HG03280 (cell line): Measurements from ENCODE around the gene PEAK3.

Experiments used
- ATAC-seq: cut with Tn5 transposase; IDR thresholded peaks from one replicate; pipeline ENCODE4 v1.9.1; 2021; ENCODE audit warnings: mild to moderate bottlenecking, moderate library complexity; ENCODE audit not compliant: unreplicated experiment

Gene PEAK3

DNA sequence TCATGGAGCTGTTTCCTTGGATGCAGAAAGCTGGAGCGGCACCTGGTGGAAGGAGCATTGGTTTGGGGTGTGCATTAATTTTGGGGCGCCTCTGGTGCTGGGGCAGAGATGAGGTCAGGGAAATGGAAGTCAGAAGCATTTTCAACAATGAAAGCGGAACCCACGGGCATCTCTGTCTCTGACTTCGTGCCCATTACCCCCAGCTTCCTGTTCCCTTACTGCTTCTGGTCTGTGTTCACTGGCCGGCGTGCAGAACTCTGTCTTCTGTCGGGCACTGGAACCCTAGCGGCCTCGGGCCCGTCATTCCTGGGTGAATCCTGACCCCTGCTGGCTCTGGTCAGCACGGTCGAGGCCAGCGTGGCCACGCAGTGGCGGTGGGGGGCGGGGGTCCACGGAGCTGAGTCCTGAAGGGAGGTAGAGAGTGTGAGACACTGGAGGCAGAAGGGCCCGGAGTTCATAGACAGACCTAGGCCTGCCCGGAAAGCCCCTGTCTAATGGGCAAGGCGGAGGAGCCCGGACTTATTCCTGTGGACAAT is 33.9 kb upstream of the PEAK3 start:
- ATAC-seq: no peak

DNA sequence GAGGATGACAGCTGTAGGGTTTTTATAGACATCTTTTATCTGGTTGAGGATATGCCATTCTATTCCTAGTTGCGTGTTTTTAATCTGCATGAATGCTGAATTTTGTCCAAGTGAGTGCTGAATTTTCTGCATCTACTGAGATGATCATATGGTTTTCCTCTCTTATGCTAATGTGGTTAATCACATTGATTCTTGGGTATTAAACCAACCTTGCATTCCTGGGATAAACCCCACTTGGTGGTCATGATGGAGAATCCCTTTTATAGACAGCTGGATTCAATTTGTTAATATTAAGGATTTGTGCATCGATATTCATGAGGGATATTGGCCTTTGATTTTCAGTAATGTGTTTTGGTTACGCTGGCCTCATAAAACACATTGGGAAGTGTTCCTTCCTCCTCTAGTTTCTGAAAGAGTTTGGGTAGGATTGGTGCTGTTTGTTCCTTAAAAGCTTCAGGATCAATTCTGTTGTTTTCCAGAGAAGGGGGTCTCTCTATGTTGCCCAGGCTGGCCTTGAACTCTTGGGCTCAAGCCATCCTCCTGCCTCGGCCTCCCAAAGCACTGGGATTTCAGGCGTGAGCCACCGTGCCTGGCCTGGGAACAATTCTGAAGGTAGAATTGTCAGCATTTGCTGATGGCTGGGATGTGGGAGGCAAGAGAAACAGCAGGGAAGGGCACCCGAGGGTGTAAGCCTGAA is 33.3 kb upstream of the PEAK3 start:
- no peak for ATAC-seq

DNA sequence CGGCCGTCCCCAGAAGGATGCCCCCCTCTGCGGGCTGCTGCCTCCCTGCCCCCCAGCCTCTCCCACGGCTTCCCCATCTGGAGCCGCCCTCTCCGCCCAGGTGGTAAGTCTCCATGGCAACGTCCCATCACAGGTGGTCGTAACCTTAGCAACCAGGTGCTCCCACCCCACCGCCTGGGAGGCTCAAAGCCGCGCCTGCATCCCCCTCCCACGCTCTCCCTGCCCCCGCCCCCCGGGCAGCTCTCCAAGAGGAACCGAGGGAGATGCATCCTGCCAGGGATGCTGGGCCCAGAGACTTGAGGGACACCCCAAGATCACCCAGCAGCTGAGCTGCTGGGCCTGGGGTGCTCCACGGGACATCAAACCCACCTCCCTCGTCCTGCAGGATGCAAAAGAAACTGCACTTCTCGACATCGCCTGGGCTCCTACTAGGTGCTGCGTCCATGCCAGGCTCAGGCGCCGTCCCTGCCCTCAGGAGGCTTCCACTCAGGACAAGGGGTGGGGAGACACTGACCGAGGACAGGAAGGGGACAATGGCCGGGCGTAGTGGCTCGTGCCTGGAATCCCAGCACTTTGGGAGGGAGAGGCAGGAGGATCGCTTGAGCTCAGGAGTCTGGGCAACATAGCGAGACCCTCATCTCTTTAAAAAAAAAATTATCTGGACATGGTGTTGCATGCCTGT is 31.0 kb upstream of the PEAK3 start:
- no peak for ATAC-seq

DNA sequence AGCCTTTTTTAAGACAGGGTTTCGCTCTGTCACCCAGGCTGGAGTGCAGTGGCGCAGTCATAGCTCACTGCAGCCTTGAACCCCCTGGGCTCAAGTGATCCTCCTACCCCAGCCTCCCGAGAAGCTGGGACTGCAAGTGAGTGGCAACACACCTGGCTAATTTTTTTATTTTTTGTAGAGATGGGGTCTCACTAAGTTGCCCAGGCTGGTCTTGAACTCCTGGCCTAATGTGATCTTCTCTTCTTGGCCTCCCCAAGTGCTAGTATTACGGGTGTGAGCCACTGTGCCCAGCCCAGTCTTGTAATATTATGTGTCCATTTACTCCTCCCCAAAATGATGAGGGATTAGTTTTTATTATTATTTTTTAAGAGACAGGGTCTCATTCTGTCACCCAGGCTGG is 29.1 kb upstream of the PEAK3 start:
- no peak for ATAC-seq

DNA sequence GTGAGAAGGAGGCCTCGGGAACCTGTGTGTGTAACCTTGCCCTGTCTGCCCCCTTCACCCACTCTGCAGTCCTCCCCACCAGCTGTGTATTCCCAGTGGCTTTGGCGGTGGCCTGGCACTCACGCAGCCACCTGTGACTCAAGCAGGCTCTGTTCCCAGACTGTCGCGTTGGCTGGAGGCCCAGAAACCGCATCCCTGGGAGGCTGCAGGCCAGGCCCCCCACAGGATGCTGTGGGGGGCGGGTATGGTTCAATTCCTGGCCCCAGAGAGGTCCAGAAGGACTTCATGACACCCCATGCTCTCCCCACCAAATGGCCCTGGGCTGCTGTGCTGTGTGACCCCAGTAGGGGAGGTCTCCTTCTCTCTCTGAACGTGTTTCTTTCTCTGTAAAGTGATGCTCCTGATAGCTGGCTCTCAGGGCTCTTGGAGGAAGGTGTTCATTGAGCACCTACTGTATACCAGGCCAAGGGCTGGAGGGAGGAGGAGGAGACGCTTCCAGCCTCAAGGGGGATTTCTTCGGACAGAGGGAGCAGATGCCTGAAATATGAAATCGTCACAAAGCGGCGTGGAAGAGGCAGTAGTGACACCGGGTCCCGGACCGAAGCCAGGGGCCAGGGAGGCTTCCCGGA is 27.9 kb upstream of the PEAK3 start:
- no peak for ATAC-seq

DNA sequence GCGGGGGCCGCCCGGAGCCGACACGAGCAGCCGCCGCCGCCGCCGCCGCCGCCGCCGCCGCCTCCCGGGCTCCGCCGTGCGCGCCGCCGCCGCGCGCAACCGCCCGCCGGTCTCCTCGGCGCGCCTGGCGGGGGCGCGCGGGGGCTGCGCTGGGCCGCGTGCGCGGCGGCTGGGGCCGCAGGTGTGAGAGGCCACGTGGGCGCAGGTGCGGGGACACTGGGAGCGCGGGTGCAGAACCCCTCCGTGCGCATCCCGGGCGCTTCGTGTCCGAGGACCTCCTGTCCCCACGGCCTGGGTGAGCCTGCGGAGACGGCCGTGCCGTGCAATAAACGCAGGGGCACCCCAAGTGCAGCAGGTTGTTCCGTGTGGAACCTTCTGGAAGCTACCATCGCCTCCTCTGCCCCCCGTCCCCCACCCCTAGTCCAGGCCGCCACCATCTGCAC is 26.2 kb upstream of the PEAK3 start, which contains the start of gene LINGO3:
Gene LINGO3, minus strand, starts transcription at position 41 of the 443 bp plus-strand sequence. CDS start 16,378 bp downstream, outside the sequence.
- ATAC-seq: no peak

DNA sequence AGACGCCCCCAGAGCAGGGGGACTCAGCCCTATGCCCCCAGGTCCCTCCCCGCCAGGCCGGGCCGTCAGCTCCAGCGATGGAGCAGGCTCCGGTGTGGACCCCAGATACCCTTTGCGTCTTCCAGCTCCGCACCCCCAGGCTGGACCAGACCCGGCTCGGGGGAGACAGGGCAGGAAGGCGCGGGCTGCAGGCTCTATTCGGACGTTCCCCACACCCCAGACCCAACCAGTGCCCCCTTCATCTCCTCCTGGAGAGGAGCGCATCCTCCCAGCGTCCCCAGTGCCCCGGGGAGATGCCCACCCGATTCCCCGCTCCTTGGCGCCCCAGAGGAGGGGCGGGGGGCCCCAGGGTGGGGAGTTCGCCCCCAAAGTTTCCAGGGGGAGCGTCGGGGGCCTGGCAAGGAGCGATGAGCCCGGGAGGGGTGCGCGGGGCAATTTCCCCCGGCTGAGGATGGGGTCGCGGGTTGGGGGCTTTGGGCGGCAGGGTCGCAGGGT is 25.6 kb upstream of the PEAK3 start:
- ATAC-seq: no peak

DNA sequence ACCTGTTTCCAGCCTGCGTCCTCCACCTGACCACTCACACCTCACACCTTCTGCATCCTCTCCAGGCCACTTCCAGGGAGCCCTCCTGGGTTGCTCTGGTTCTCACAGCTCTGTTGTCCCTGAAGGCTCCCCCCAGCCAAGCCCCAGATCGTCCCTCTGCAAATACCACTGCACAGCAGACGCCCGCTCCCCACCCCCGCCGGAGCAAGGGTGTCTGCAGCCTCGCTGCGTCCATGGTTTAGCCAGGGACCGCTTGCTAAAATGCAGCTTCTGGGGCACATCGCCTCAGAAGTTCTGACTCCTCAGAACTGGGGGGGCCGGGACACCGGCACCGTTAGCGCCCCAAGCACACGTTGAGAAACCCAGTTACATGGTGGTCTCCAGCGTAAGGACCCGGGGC is 25.0 kb upstream of the PEAK3 start:
- ATAC-seq: no peak

DNA sequence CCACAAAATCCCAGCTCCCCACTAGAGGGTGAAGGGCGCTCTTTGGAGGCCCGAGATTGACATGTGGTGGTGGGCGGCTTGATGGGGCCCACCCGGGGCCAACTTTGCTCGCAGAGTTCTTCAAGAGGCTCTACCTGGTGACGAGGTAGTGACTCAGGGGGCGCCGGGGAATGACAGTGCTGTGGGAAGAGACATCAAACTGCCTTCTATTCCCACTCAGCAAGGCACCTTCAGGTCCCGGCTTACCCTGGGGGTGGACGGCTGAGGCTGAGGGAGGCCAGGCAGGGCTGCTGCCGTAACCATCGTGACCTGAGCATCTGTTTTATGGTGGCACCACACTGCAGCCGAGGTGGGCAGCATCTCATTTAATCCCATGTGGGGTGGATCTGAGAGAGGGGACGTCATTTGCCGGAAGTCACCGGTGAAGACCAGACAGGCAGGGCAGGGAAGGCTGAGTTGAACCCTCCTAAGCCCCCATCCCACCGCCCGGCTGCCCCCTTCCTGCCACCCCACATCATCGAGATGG is 24.4 kb upstream of the PEAK3 start:
- no peak for ATAC-seq

DNA sequence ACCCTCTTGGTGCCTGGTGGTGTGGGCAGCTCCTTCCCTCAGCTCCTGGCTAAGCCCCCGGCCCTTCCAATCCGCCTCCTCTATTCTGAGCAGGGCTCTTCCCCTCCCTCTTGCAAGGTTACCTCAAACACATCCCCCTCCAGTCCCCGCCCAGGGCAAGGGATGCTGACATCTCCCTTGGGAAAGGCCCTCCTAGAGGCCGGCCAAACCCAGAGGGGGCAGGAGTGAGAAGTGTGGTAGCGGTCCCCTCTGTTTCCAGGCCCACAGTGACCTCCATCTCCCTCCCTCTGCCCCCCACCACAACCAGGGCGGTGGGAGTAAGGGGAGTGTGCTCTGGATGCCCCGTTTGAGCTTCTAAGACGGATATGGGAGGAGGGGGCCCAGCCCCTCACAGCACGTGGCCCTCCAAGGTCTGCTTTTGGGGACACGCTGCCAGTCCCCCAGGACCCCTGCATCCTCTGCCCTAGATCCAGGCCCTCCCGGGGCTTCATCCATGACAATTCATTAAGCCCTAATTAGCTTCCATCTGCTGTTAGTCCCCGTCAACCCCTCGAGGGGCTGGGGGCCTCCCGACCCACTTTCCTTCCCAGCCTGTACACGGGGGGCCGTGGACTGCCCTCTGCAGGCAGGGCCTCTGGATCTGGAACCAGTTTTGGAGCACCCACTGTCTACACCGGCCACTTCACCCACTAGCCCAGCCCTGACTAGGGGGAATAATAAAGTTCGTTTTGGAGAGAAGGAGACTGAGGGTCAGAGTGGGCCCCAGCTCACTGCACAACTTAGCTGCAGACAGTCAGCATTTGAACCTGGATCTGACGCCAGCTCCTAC is 23.7 kb upstream of the PEAK3 start:
- ATAC-seq: no peak

DNA sequence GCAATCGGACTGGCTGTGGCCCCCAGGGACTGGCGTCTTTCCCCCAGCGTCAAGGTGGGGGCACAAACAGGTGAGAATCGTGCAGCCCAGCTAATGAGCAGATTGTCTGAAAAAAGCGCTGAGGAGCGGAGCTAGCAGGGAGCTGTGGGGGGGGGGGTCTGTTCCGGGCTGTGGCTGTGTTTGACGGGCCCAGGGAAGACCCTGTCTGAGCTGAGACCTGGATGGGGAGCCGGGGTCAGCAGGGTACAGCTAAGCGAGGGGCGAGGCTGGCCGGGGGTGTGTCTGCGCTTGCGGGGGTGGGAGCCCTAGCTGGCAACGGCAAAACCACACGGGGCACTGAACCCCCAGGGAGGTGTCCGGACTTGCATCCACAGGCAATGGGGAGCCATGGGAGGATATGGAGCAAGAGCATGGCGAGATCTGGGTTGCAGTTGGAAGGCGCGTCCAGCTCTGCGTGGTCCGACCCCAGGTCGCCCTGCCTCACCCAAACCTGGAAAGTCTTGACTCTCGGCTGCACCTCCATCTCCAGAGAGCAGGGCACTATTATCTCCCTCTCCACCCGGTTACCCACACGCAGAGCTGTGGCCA is 21.3 kb upstream of the PEAK3 start:
- no peak for ATAC-seq

DNA sequence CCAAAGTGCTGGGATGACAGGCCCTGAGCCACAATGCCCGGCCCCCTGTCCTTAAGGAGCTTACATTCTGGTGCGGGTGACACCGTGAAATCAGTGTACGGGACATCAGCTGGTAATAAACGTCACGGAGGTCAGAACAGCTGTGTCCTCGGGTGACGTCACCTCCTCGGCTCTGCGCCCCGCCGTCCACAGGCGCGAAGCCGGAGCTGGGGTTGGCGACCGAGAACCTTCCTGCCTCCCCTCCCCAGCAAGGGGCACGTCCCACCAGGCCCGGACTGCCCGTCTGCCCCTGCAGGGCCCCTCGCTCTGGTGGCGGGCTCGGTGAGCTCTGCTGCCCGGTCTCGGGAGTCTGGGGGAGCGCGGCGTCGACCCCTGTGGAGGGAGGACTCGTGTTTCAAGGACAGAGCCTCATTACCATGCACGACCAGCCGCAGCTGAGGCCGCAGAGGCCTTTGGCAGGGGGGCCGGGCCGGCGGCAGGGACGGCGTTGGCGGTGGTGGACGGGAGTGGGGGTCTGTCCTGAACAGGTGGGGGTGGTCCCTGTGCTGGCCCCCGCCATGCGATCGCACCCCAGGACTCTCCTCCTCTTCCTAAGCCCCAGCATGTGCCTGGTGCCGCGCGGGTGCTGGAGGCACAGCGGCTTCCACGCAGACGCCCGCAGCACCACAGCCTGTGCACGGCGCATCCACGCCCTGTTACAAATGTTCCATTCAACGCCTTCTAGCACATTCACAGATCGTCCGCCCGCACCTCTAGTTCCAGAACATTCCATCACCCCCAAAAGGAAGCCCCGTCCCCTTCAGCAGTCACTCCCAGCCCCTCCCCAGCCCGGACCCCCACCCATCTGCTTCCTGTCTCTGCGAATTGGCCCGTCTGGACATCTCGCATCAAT is 20.6 kb upstream of the PEAK3 start:
- no peak for ATAC-seq

DNA sequence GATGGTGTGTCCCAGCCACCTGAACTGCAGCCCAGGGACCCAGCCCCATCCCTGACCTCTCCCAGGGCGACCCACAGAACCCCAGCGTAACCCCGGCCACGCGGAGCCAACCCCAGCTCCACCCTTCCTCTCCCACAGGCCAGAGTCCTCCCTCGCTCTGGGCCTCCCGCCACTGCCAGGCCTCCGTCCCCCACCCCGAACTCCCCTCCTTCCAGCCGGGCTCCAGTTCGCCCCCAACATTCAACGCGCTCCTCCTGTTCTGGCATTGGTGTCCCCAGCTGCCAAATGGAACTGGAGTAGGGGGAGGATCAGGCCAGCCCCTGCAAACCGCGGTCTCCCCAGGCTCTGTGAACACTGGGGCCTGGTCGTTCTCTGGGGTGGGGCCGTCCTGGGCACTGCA is 18.6 kb upstream of the PEAK3 start:
- no peak for ATAC-seq

DNA sequence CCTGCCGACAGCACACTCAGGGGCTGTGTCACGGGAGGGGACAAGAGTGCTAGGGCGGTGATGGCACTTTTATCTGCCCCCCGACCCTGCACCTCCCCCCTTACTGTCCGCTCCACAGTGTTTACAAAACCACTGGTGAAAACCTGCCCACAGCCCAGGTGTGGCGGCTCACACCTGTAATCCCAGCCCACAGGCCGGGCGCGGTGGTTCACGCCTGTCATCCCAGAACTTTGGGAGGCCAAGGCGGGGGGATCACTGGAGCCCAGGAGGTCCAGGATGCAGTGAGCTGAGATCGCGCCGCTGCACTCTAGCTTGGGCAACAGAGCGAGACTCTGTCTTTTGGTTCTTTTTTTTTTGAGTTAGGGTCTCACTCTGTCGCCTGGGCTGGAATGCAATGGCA is 14.2 kb upstream of the PEAK3 start:
- ATAC-seq: no peak

DNA sequence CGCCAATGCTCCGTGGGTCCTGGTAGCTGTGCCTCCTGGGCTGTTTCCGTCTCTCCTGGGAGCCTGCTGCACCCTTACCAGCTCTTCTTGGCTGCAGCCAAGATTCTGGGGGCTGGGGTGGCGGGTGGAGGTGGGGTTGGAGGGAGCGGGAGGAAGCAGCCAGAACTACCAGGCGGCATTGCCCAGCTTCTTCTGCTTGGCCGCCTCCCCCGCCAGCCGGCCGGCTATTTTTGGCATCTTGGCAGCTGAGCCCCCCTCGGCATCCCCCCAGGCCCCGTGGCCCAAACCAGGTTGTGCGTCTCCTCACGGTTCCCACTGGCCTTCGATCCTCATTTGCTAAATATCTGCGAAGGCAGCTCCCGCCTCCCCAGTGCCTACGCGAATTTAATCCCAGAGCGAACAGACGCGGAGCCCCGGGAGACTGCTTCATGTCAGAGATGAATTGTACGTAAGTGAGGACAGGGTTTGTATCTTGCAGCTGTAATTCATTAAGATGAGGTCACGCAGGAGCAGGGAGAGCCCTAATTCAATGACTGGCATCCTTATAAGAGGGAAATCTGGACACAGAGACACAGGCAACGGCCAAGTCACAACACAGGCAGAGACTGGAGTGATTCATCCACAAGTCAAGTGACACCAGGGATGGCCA is 12.8 kb upstream of the PEAK3 start:
- ATAC-seq: no peak

DNA sequence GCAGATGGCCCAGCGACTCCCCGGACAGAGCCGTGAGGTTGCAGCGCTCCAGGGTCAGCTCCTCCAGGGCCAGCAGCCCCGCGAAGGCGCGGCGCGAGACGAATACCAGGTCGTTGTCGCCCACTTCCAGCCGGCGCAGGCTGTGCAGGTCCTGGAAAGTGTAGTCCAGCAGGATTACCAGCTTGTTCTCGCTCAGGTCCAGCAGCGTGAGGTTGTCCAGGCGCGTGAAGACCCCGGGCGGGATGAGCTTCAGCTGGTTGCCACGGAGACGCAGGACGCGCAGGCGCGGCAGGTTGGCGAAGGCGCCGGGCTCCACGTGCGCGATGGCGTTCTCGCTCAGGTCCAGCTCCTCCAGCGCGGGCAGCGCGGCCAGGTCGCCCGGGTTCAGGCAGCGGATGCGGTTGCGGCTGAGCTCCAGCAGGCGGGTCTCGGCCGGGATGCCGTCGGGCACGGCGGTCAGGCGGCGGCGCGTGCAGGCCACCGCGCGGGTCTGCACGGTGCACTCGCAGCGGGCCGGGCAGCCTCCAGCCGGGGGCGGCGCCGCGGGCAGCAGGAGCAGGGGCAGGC is 9.3 kb upstream of the PEAK3 start:
- ATAC-seq: no peak

DNA sequence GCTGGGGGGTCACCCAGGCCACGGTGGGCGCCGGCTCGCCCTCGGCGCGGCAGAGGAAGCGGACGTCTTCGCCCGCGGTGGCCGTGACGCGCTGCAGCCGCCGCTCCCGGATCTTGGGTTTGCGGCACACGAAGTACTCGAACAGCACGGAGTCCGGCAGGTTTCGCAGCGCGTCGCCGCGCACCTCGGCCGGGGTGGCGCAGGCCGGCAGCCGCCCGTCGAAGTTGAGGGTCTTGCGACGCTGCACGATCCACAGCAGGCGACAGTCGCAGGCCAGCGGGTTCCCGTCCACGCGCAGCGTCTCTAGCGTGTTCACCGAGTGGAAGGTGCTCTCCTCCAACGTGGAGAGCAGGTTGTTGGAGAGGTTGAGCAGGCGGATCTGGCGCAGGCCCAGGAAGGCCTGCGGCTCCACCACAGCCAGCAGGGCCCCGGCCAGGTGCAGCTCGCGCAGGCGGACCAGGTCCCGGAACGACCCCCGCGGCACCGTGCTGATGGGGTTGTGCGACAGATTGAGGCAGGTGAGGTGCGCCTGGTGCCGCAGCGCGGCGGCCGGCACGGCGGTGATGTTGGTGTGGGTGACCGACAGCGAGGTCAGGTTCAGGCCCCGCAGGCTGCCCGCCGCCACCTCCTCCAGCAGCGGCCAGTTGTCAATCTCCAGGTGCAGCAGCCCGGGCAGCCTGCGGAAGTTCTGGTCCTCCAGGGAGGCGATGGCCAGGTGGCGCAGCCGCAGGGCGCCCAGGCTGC is 8.6 kb upstream of the PEAK3 start:
- no peak for ATAC-seq
